ENCODE data around the gene C3orf20.

C3orf20 gene

DNA sequence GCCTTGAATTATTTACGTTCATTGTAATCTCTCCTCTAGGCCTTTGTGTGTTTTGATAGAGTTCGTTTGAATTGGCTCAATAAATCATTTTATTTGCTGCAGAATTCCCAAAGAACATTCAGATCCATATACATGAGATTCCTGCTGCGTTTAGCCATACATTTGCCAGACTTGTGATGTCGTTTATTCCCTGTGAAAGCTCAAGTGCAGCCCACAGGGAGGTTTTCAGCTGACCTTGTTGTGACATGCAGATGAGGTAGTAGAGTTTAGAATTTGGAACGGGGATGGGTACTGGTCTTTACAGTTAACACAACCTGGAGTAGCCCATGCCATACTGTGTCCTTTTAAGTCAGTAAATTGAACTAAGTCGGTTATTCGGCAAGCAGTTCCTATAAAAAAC, at the start of gene C3orf20:
Gene C3orf20, plus strand, starts transcription at position 301 of the 400 bp plus-strand sequence. CDS start 7,573 bp downstream, outside the sequence.
- DNase-seq = no peak

DNA sequence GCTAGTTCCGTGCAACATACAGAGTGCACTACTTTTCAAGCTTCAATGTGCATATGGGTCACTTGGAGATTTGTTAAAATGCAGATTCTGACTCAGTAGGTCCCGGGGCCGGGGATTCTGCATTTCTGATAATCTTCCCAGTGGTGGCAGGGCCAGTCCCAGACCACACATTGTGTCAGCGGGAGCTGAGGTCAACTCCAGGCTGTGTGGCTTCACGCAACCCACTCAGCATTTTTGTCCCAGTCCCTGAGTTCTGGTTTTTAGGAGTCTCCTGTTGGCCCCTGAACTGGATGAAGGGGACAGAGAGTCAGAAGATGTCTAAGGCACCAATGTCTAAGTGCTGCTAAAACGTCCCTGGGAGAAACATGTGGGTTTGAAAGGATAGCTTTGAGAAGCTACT, 49.5 kb upstream of the C3orf20 start:
- no peak for DNase-seq

DNA sequence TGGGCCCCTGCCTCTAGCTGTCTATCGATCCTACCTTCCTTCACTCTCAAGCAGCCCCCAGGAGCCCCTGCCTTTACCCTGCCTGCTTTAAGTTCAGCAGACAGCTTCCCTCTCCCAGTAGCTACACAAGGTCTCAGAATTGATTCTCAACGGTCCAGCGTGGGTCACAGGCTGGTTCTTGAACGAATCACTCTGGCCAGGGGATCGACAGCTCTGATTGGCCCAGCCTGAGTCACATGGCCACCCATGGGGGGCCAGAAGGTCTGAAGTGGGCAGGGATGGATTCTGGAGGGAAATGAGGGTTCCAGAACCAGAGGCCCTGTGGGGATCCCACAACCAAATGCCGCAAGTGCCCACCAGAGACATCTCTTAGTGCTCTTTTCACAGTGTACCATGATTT, 47.1 kb upstream of the C3orf20 start:
- no peak for DNase-seq

DNA sequence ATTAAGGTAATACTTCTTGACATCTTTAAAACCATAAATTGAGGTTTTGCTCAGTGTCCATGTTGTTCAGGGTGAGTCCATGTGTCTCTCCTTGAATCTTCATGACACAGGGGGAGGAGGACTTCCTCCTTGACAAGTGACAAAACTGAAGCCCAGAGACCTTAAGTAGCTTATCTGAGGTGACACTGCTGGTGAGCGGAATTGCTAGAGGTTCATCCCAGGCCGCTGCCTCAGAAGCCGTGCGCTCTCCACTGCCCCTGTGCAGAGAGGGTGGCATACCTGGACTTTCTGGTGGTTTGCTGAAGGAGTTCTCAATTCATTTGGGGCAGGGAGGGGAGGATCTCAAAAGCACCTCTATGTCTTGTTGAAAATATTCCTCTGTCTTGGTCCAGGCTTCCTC, 46.5 kb upstream of the C3orf20 start:
- no peak for DNase-seq

DNA sequence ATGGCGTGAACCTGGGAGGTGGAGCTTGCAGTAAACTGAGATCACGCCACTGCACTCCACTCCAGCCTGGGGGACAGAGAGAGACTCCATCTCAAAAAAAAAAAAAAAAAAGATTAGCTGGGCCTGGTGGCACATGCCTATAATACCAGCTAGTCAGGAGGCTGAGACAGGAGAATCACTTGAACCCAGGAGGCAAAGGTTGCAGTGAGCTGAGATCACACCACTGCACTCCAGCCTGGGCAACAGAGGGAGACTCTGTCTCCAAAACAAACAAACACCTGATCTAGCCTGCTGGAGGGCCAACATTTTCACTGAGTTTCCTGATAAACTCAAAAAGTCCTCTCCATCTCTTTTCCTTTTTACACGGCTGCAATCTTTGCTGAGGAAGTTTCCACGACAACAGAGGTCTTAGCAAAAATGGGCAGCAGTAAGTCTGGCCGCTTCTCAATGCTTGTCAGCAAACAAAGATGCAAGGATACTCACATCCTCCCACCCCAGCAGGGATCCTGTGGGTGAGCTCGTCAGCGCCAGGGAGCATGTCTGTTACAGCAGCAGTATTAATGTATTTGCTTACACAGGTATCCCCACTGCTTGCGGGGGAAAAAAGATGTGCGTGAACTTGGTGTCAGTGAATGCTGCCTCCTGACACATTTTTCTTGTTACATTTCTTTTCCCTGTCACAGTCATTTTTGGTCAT, 44.4 kb upstream of the C3orf20 start:
- no peak for DNase-seq

DNA sequence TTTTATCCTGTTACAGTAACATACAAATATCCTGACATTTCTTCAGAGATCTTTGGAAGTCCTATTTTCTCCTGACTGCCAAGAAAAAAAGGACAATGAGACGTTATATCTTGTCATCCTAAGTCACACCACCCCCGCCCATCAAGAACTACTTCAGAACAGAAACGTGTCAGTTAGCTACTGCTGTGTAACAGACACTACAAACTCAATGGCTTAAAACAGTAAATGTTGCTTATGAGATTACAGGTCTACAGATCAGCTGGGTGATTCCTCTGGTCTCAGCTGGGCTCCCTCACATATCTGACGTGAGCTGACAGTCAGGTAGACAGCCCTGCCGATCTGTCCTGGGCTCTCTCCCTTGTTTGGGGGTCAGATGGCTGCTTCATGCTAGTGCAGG, 43.8 kb upstream of the C3orf20 start:
- DNase-seq = no peak

DNA sequence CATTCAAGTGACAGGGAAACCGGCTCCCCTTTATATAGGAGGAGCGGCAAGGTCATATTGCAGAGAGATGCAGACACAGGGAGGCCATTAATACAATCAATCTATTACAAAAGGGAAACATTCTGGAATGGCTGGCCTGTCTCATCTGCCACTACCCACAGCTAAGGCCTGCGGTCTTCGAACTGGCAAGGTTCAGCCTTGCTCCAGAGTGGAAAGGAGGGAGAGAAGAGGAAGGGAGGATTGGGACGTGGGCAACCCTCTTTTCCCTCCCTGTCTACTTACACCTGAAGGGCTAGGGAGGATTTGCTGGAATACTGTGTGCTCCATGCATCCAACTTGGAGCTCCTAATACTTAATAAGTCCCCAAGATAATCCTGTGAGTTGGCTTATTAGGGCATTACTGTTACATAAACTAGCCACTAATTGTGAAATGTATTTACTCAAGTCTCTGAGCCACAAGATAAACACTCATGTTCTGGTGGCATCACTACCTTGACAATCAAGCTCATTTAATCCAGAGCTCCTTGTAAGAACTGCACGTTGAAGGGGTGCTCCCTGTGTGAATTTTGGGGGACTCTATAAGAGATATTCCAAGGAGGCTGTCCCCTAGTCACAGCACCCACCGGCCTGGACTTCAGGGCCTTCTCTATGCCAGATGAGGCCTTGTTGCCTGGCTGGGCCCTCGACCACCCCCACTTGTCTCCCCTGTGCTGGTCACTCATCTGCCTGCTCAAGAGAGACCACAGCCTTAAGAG, 43.1 kb upstream of the C3orf20 start:
- no peak for DNase-seq

DNA sequence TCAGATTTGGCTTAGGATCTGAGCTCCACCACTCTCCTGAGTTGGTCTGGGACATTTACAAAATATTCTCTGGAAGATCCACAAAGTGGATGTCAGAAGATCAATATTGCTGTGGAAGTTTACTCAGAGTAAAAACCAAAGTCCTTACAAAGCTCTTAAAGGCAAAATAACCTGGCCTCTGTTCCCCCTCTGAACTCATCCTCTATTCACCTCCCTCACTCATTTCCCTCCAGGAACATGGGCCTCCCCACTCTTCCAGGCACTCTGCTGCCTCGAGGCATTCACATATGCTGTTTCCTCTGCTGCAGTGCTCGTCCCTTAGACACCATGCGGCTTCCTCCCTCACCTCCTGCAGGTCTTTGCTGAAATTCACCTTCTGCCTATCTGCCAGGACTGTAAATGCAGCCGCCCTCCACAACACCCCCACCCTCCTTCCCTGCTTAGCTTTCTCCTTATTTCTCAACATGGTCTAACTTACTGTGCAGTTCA, 42.5 kb upstream of the C3orf20 start:
- DNase-seq = no peak

DNA sequence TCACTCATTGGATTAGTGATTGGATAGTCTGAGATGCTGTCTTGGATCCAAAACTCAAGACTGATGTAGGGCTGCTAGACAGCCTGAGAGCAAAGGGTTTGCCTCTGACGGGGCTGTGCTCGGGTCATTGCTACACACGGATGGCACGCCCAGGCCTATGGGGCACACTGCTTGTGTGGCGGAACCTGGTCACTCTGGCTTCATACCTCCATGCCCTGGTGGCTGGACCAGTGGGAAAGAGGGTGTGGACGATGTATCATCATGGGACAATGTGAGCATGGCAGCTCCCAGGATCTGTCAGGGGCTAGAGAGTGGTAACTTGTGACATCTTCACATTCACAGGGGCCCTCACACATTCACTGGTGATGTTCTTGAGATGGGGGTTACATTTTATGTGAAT, 41.5 kb upstream of the C3orf20 start:
- DNase-seq = no peak

DNA sequence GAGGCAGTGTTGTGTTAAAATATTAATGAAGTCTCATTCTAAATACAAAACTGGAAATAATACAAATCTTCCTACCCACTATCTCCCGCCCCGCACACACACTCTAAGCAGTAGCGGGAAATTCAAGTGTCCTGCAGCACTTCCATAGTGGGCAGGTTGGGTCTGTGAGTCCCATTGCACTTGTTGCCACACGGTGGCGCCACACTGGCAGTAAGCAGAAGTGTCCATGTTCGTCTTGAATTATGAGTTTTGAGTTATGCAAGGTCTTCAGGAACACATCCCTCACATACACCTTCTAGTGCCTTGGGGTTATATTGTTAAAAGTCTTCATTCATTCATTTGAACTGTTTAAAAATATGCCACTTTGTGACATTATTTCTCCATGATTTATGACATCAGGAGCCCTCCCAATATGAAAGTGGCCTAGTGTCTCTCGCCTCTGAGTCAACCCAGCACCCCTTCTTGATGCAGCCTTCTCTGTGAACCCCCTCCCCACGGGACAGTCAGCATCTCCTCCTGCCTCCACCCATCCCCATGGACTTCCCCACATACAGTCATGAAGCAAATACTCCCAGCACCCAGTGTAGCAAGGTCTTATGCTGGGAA, 41.0 kb upstream of the C3orf20 start:
- DNase-seq = no peak

DNA sequence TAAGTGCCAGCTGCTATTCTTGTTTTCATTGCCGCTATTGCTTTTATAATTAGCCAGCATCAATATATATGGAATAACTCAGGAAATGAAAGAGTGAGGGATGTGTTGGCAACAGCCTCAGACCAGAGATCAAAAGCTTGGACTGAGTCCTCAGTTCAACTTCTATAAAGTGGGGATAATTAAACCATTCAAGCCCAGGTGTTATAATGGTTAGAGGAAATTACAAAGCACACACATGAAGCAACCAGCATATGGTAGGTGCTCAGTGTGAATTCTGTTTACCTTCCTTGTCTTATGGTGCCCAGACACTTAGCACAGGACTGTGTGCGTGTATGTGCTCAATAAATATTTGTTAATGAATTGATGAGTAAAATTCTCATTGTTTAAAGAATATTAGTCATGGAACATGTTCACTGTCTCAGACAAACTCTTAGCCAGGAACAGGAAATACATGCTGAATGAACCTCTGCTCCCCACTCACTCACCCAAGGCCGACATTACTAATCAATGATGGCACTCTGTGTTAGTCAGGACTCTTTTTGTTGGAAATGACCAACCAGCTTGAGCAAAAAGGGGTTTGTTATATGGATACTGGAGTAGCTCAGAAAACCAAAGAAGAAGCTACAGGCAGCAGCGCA, 40.1 kb upstream of the C3orf20 start:
- DNase-seq = no peak

DNA sequence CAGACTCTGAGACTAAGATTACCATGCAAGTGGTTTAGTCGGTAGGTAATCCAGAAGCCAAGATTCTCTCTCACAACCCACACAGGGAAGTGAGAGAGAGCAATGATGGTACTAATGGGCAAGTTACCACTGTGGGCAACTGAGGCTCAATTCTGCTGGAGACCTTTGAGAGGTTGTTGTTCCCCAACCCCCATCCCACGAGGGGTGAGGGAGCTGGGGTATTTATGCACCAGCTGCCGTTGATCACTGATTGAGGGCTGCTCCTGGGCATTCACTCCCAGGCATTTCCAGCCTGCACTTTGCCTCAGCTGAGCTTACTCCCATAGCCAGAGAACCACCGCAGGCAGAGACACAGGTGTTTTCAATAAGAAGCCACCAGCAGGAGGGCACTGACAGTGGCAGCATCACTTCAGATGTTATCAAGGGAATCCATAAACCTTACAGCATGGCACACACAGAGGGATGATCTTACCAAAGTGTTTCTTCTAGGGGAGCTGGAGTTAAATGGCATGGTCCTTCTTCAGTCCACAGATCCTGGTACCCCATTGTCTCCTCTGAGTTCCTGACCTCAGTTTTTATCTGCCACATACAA, 38.3 kb upstream of the C3orf20 start:
- DNase-seq = no peak

DNA sequence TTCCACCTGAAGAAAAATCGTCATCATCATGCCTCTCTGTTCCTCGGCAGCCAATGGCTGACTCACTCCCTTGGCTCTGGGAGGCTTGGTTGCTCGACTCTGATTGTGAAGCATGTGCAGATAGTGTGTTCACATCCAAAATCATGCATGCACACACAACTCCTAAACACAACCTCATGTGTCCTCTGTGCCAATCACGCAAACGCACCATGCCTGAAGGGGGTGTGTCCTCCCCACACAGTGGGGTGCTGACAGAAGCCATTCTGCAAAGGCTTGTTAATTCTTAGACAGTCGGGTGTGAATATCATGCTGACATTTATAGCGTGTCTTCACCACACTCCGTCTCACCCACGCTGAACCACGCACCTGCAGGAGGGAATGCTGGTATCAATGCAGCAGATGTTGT, 34.8 kb upstream of the C3orf20 start:
- no peak for DNase-seq

DNA sequence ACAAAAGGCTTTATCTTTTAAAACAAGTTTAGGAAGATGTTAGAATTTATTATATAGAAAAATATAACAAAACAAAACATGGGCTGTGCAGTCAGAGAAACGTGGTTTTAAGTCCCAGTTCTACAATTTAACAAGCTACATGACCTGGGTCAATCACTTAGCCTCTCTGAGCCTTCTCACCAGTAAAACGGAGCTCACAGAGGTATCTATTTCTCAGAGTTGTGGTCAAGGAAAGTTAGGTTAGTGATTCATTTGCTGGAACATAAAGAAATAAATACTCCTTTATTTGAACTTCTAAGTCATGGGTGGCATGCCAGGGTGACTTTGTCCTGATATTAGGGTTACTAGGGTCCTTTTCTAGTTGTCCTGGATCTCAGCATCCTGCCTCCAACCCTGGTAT, 34.2 kb upstream of the C3orf20 start:
- DNase-seq = no peak

DNA sequence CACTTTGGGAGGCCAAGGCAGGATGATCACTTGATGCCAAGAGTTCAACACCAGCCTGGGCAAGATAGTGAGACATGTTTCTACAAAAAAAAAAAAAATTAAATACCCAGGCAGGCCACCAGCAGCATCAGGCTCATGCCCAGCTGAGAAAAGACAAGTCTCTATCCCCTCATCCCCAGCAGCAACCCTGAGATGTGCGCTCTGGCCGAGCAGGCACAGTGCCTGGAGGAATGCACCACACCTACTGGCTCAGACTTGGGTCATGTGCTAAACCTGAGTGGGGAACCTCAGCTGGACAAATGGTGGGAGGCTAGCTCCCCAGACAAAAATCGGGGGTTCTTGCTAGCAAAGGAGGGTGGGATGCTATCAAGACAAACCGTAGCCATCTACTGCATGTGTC, 33.6 kb upstream of the C3orf20 start:
- DNase-seq = no peak

DNA sequence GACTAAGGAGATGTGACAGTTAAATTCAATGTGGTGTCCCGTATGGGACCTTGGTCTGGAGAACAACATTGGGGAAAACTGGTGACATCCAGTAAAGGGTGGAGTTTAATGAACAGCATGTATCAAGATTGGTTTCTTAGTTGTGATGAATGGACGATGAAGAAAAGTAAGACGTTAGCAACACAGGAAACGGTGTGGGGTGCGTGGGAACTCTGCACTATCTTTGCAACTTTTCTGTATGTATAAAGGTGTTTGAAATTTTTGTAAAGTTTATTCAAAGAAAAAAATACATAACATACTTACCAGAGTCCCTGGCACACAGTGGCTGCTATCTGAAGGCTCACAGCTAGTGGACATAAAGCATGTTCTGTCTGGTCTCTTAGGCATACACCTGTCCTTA, 29.5 kb upstream of the C3orf20 start:
- no peak for DNase-seq

DNA sequence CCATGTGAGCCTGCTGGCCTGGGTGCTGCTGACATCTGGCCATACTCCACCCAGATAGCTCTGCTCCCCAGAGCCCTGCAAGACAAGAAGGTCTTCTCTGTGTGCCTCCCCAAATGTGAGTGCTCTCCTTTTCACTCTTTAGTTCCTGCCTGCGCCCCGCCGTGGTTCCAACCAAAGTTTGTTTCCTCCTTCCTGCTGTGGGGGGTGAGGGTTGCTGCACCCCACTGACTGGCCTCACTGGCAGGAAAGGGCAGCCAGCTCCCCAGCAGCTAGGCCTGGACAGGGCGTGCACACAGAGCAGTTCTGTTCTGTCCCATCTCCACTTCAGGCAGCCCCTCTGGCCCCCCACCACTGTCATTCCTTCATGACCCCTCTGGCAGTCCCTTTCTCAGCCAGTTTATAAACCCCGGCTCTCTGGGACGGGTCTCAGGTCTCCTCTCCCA, 28.8 kb upstream of the C3orf20 start:
- DNase-seq = no peak

DNA sequence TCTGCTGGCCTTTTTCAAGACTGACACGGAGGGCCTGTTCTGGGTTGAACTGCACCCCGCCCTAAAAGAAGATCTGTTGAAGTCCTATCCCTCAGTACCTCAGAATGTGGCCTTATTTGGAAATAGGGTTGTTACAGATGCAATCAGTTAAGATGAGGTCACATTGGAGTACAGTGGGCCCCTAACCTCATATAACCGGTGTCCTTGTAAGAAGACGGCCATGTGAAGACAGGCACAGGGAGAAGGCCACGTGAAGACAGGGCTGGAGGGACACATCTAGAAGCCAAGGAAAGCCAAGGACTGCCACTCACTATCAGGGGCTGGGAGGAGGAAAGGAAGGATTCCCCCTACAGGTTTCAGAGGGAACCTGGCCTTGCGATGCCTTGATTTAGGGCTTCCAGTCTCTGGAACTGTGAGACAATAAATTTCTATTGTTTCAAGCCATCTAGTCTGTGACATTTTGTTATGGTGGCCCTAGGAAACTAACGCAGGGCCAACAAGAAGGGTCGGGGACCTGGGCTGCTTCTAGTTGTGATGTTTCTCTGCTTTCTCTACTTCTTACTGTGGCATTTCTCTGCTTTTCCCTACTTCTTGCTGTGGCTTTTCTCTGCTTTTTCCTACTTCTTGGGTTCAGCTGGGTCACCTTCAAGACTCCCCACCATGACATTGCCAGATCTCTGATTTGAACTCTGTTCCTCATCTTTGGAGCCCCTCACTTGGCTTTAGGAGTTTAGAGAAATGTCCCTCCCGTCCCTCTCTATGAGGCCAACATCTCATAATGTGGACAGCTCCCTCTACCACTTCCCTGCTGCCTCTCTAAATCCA, 28.1 kb upstream of the C3orf20 start:
- DNase-seq = no peak

DNA sequence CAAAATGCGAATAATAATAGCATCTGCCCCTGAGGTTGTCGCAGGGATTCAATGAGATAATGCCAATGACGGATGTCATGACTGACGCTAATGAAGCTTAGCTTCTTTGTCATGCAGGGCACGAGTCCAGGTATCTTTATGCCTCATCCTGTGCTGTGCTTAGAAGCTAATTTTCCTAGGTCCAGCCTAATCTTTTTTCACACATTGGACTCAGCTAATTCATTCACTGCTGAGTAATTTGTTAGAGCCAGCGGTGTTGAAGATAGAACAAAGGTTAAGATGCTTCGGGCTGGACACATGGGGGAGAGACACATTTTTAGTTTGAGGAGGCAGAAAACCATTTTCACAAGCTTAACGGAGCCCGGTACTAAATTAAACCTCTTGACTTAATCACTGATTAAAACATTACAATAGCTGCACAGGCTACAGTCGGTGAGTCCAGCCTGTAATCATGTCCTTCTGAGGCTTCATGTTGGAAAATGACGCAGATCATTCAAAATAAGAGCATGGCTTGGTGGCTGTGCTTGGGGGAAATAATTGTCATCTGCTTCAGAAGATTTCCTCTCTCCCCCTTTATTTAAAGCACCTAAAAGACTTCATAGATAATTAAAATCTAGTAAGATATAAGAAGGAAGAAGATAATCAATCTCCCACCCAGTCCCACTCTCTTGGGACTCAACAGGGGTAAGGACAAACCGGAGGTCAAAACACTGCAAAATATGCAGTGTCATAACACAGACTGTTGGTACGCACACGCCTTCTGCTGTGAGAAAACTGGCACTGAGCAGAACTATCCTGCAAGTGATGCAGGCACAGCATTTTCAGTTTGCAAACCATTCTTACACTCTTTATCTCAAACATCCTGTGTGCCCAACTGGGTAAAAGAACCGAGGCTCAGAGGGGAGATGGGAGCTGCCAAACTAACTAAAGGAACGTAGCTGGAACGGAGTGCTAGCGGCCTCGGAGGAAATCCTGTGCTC, 26.7 kb upstream of the C3orf20 start:
- DNase-seq = no peak

DNA sequence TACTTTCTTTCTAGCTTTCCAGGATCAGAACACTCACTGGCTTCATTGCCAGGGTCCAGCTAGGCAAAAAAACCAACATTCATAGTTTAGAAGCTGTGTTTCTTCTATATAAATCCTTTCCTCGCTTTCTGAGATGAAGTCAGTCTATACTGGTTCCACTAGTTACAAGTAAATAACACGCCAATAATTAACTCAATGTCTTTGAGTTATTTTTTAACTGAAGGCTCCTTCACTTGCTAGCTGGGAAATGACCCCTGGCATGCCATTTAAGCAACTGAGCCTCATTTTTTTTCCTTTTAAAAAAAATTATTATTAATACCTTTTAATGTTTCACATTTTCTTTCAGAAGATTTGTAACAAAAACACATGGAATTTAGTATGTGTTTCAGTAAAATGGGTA, 25.5 kb upstream of the C3orf20 start:
- DNase-seq = no peak

DNA sequence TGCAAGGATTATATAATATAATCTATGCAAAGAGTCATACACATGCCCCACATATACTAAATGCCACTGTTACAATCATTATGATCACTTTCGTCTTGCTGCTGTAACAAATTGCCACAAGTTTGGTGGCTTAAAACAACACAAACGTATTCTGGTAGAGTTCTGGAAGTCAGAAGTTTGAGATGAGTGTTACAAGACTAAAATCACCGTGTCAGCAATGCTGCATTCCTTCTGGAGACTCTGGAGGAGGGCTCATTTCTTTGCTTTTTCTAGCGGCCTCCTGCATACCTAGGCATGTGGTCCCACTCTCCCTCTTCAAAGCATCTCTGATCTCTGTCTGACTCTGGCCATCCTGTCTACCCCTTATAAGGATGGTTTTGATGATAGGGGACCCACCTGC, 24.7 kb upstream of the C3orf20 start:
- no peak for DNase-seq
